HCT116 (cell line): ENCODE results near the gene U2AF2. TPM values are rescaled to one million over a fixed set of nuclear protein-coding genes. Genes with fewer than 3 reads are reported as not detected.

ENCODE experiments used
- ATAC-seq: fragments of 200-7000 bp; cut with Tn5 transposase; 2 replicates; pipeline ENCODE4 v1.9.1; 2020; ENCODE audit warnings: mild to moderate bottlenecking, moderate library complexity
- BruUV-seq: library from RNA; stranded (reverse); fragments of 400-500 nt; replicated peaks from 2 replicates; lab custom pipeline; 2021; lab: Mats Ljungman, UMichigan
- CTCF ChIA-PET: fragments of 300-600 bp; sonication (Branson Sonifier 250); formaldehyde crosslinking; loops from one replicate; lab custom pipeline; 2021; ENCODE audit warnings: antibody characterized with exemption; lab: Charles Lee
- POLR2A ChIA-PET: fragments of 300-600, 350-600 bp; sonication (Branson Sonifier 250); formaldehyde crosslinking; loops from one replicate; lab custom pipeline; 2021; ENCODE audit warnings: antibody characterized with exemption; lab: Charles Lee
- RAD21 ChIA-PET, 2 experiments: fragments of 300-600 bp; sonication (Branson Sonifier 250); formaldehyde crosslinking; loops; one replicate each; lab custom pipeline; 2023; ENCODE audit warnings: low total read pairs in 2 of 2; ENCODE audit not compliant: uncharacterized antibody in 2 of 2, unreplicated experiment in 2 of 2, low non-redundant PET in 1 of 2; lab: Charles Lee
- DNase-seq: peaks from one replicate; pipeline ENCODE4 v3.0.0-alpha.2; 2010; ENCODE audit warnings: low read depth, low spot score
- H2AFZ ChIP-seq: fragments of 200-600 bp; shearing (Covaris generic), sonication (generic); 2 replicates; pipeline ENCODE4 v1.6.1; 2017; ENCODE audit warnings: low read depth, mixed run types, mixed read lengths, antibody characterized with exemption, low read length; ENCODE audit not compliant: poor library complexity, severe bottlenecking
- H3K27ac ChIP-seq: 2 replicates; pipeline ENCODE4 v1.5.1; 2012; ENCODE audit warnings: low read depth, low read length
- H3K27me3 ChIP-seq: fragments of 200-600 bp; sonication (generic); 2 replicates; pipeline ENCODE4 v1.6.1; 2016; ENCODE audit warnings: mixed run types, low read length, mixed read lengths; ENCODE audit not compliant: insufficient read depth
- H3K36me3 ChIP-seq, 2 experiments: fragments of 200-500 bp in 1 of 2; fragments of 200-600 bp in 1 of 2; sonication (Bioruptor generic) in 1 of 2; sonication (generic) in 1 of 2; 2 replicates each; pipeline versions ENCODE4 v1.5.1 to v1.6.1; 2014 to 2016; ENCODE audit warnings: low read length in 2 of 2, inconsistent platforms in 1 of 2, mixed read lengths in 1 of 2, mixed run types in 1 of 2; ENCODE audit not compliant: insufficient read depth in 2 of 2, control insufficient read depth in 1 of 2
- H3K4me1 ChIP-seq, 2 experiments: fragments of 200-600 bp in 1 of 2; sonication (generic) in 1 of 2; 2 replicates each; pipeline versions ENCODE4 v1.5.1 to v1.6.1; 2012 to 2017; ENCODE audit warnings: low read length in 2 of 2, inconsistent platforms in 1 of 2, mild to moderate bottlenecking in 1 of 2, mixed read lengths in 1 of 2, mixed run types in 1 of 2, moderate library complexity in 1 of 2; ENCODE audit not compliant: insufficient read depth in 2 of 2, control insufficient read depth in 1 of 2
- H3K4me2 ChIP-seq: fragments of 200-600 bp; sonication (generic); 2 replicates; pipeline ENCODE4 v1.6.1; 2017; ENCODE audit warnings: mixed run types, low read length, mixed read lengths
- H3K4me3 ChIP-seq, 2 experiments: fragments of 200-600 bp in 1 of 2; sonication (generic) in 1 of 2; replicated peaks in 1 of 2; 2 replicates each; pipeline ENCODE4 v1.5.1; 2011 to 2016; ENCODE audit warnings: low read length in 2 of 2, control low read depth in 1 of 2, low read depth in 1 of 2, mild to moderate bottlenecking in 1 of 2, mixed read lengths in 1 of 2, mixed run types in 1 of 2
- H3K79me2 ChIP-seq: fragments of 200-600 bp; sonication (generic); 2 replicates; pipeline ENCODE4 v1.6.1; 2017; ENCODE audit warnings: mild to moderate bottlenecking, mixed run types, low read length, moderate library complexity, mixed read lengths; ENCODE audit not compliant: insufficient read depth
- H3K9ac ChIP-seq: fragments of 200-600 bp; sonication (generic); 2 replicates; pipeline ENCODE4 v1.6.1; 2016; ENCODE audit warnings: low read length, mixed read lengths
- H3K9me2 ChIP-seq: fragments of 200-600 bp; sonication (generic), shearing (Covaris generic); 2 replicates; pipeline ENCODE4 v1.6.1; 2017; ENCODE audit warnings: mixed run types, mild to moderate bottlenecking, moderate library complexity; ENCODE audit not compliant: insufficient read depth
- H3K9me3 ChIP-seq, 2 experiments: fragments of 200-500 bp in 1 of 2; fragments of 200-600 bp in 1 of 2; sonication (Bioruptor generic) in 1 of 2; sonication (generic) in 1 of 2; 2 replicates each; pipeline ENCODE4 v1.6.1; 2014 to 2017; ENCODE audit warnings: low read length in 2 of 2, mixed read lengths in 2 of 2, inconsistent platforms in 1 of 2, low read depth in 1 of 2, mild to moderate bottlenecking in 1 of 2, mixed run types in 1 of 2, moderate library complexity in 1 of 2; ENCODE audit not compliant: control insufficient read depth in 1 of 2, insufficient read depth in 1 of 2
- H4K20me1 ChIP-seq: fragments of 200-600 bp; sonication (generic), shearing (Covaris generic); 2 replicates; pipeline ENCODE4 v1.6.1; 2017; ENCODE audit warnings: mixed run types, mild to moderate bottlenecking, moderate library complexity; ENCODE audit not compliant: insufficient read depth
- EGR1 ChIP-seq: IDR thresholded peaks from 2 replicates; pipeline ENCODE4 v1.6.1; 2012; ENCODE audit warnings: low read depth
- REST ChIP-seq: IDR thresholded peaks from 2 replicates; pipeline ENCODE4 v1.6.1; 2012; ENCODE audit warnings: low read depth
- intact Hi-C: fragments of 100-400 bp; cut with micrococcal nuclease; formaldehyde crosslinking; loops from 2 replicates; pipeline ENCODE4 v1.10.0; 2022
- total RNA-seq: library from RNA; stranded (reverse); gene quantifications from one replicate; pipeline ENCODE4 v1.2.1, GENCODE V29; 2021; ENCODE audit not compliant: unreplicated experiment

Gene U2AF2
- total RNA-seq, 1 experiment from 2014 or later = 259 TPM

DNA sequence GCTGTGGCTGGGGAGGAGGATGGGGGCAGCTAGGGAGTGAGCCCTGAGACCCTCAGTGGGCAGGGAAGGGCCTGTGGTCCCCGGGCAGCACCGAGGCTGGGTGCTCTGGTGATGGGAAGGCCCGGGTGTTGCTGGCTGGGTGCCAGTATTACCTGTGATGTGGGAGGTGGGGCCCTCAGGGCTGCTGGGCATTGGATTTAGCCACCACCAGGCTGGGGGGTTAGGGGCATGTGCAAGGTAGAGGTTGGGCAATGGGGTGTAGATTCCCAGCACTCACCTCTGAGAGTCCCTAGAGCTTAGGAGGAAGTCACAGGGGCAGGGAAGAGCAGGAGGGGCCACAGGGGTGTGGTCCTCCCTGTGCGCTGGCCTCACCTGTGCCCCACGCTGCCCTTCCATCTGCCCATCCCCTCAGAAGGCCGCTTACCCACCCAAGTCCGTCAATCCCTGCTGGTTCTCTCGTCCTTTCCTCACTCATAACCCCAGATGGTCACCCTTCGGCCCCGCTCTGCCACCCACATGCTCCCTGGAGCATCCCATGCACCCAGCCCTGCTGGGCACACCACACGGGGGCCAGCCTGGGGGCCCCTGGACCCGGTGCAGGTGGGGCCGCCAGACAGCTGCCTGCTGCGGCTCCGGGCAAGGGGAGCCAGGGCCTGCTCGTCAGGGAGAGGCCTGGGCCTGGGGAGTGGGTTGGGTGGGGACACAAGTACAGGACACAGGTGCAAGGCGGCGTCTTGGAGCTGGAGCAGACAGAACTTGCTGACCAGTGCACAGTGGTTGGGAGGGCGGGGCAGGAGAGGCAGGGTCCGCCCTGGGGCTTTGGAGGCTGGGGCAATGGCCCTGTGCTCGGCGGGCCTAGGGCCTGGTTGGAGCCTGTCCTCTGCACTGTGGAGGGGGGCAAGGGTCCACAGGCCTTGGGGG, 32.7 kb downstream of the U2AF2 start:
- no peaks in the 10 kb centered on the region for H3K27me3 ChIP-seq
- no peaks in the 10 kb centered on the region for H3K9me2 ChIP-seq
- peaks cover 14 to 17% of the 10 kb centered on the region in 2 experiments; a peak in 3 of 4 replicates for H3K36me3 ChIP-seq
- H3K79me2 ChIP-seq = peaks cover 47% of the 10 kb centered on the region
- no peak for TF ChIP-seq REST
- TF ChIP-seq EGR1 = no peak
- H3K4me1 ChIP-seq = no peaks in the 10 kb centered on the region
- no peak overlapping the region for H3K4me2 ChIP-seq
- H2AFZ ChIP-seq = no peak overlapping the region
- ChIA-PET CTCF (no interaction called here), POLR2A (no interaction called here), RAD21 (no interaction called here)
- no peak overlapping the region for H3K4me3 ChIP-seq
- no TSS peak for BruUV-seq
- DNase-seq (no peak), ATAC-seq (no peak)
- no peaks in the 10 kb centered on the region for H4K20me1 ChIP-seq
- no peak overlapping the region for H3K9ac ChIP-seq
- no peak overlapping the region for H3K27ac ChIP-seq
- intact Hi-C loops = no loop called here
- no peaks in the 10 kb centered on the region for H3K9me3 ChIP-seq
